ENCODE data around the gene BCAM. TPM values are rescaled to one million over a fixed set of nuclear protein-coding genes. Genes with fewer than 3 reads are reported as not detected.

The BCAM gene
- total RNA-seq (2014; rRNA removed; shearing (Covaris generic)) (1.3 and 2.1 TPM in 2 replicates), polyA plus RNA-seq (2016; fragmentation: Nextera tagmentation; extraction: Ambion mirVana) (1.4 and 1.5 TPM in 2 replicates)

DNA sequence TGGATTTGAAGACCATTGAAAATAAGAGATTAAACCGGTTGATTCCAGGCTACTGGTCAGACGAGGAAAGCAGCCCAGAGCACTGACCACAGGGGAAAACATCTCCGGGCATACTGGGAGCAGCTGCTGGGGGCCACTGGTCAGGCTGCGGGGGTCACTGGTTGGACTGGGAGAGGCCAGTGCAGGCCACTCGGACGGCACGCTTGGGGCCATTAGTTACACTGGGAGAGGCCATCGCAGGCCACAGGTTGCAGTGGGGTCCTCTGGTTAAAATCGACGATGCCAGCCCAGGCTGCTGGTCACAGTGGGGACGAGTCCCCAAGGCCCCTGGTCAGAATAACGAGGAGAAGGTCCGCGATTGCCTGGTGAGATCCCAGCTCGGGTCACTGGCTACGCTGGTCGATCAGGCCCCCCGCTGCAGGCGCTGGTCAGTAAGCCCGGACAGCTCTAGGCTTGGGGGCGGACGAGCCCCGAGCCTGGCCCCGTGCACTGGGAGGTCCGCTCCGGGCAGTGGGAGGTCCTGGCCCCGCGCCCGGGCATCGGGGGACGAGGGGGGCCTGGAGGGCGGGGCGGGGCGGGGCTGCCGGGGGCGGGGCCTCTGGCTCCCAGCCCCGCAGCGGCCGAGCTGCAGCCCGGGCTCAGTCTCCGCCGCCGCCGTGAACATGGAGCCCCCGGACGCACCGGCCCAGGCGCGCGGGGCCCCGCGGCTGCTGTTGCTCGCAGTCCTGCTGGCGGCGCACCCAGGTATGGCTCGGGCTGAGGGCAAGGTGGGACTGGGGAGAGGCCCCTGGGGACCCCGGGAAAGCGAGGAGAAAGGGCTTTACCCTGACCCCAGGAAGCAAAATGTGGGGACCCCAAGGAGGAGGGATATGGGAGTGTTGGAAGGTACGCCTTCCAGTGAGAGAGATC, at the start of gene BCAM:
Gene BCAM (plus strand): TSS at position 641 of the 909 bp plus-strand sequence. CDS start 22 bp downstream, at position 663.
- H3K79me2 ChIP-seq (ENCODE audit: insufficient read depth): no peaks in the 10 kb centered on the region
- H3K27ac ChIP-seq: no peak within 1 kb of the TSS
- peak within 1 kb of the TSS; percentile 76 for H2AFZ ChIP-seq
- peak within 1 kb of the TSS; percentile 76 for H3K4me3 ChIP-seq
- no peaks in the 10 kb centered on the region for H3K27me3 ChIP-seq (replicated peaks; ENCODE audit: insufficient read depth)
- no peaks in the 10 kb centered on the region for H4K20me1 ChIP-seq (ENCODE audit: insufficient read depth)
- TF ChIP-seq EZH2 (IDR thresholded peaks at IDR 0.05; ENCODE audit: insufficient read depth, poor library complexity, severe bottlenecking): no peak
- no peak for TF ChIP-seq EZH2phosphoT487 (IDR thresholded peaks at IDR 0.05; ENCODE audit: insufficient read depth, low read depth)
- peaks cover 5% of the 10 kb centered on the region; the same call in 1 of the 2 replicates for H3K4me1 ChIP-seq (ENCODE audit: insufficient read depth)
- H3K9ac ChIP-seq: peak within 1 kb of the TSS; percentile 66
- 6 to 9% methylated on average over 29 to 53 of the region's 59 CpGs for WGBS, 2 experiments (ENCODE audit: low coverage in 1 of 2, low lambda C conversion rate in 2 of 2, missing lambda C conversion rate in 2 of 2)
- no peaks in the 10 kb centered on the region for H3K9me2 ChIP-seq (ENCODE audit: insufficient read depth)
- H3K4me2 ChIP-seq (ENCODE audit: unreplicated experiment): peak within 1 kb of the TSS; percentile 80
- DNase-seq: peak; percentile 75
- H3K36me3 ChIP-seq (ENCODE audit: low read depth): no peaks in the 10 kb centered on the region
- peaks cover 7% of the 10 kb centered on the region; the same call in 1 of the 2 replicates for H3F3A ChIP-seq (ENCODE audit: insufficient read depth)
- no peaks in the 10 kb centered on the region for H3K9me3 ChIP-seq (ENCODE audit: low read depth)
- in situ Hi-C loops (cut with MboI): no loop called here

GRCh38 chr19:44762038-44762437, 46.9 kb upstream of the BCAM start:
- Histone ChIP-seq H3K9me3 (ENCODE audit: low read depth) (no peaks in the 10 kb centered on the region), H3K79me2 (ENCODE audit: insufficient read depth) (no peaks in the 10 kb centered on the region), H3K4me2 (ENCODE audit: unreplicated experiment) (no peak overlapping the region), H4K20me1 (ENCODE audit: insufficient read depth) (no peaks in the 10 kb centered on the region), H3K4me3 (no peak overlapping the region), H3K9me2 (ENCODE audit: insufficient read depth) (no peaks in the 10 kb centered on the region), H3K9ac (no peak overlapping the region), H3K27ac (no peak overlapping the region), H3K27me3 (replicated peaks; ENCODE audit: insufficient read depth) (no peaks in the 10 kb centered on the region), H3K36me3 (ENCODE audit: low read depth) (peaks cover 6% of the 10 kb centered on the region; the same call in 1 of the 2 replicates), H3F3A (ENCODE audit: insufficient read depth) (peaks cover 27% of the 10 kb centered on the region), H2AFZ (no peak overlapping the region), H3K4me1 (ENCODE audit: insufficient read depth) (peaks cover 6% of the 10 kb centered on the region)
- 82 to 85% methylated on average over 8 of the region's 8 CpGs for WGBS, 2 experiments (ENCODE audit: low coverage in 1 of 2, low lambda C conversion rate in 2 of 2, missing lambda C conversion rate in 2 of 2)
- in situ Hi-C loops (cut with MboI): no loop called here
- DNase-seq: no peak
- TF ChIP-seq EZH2 (IDR thresholded peaks at IDR 0.05; ENCODE audit: insufficient read depth, poor library complexity, severe bottlenecking) (no peak), EZH2phosphoT487 (IDR thresholded peaks at IDR 0.05; ENCODE audit: insufficient read depth, low read depth) (no peak)

DNA sequence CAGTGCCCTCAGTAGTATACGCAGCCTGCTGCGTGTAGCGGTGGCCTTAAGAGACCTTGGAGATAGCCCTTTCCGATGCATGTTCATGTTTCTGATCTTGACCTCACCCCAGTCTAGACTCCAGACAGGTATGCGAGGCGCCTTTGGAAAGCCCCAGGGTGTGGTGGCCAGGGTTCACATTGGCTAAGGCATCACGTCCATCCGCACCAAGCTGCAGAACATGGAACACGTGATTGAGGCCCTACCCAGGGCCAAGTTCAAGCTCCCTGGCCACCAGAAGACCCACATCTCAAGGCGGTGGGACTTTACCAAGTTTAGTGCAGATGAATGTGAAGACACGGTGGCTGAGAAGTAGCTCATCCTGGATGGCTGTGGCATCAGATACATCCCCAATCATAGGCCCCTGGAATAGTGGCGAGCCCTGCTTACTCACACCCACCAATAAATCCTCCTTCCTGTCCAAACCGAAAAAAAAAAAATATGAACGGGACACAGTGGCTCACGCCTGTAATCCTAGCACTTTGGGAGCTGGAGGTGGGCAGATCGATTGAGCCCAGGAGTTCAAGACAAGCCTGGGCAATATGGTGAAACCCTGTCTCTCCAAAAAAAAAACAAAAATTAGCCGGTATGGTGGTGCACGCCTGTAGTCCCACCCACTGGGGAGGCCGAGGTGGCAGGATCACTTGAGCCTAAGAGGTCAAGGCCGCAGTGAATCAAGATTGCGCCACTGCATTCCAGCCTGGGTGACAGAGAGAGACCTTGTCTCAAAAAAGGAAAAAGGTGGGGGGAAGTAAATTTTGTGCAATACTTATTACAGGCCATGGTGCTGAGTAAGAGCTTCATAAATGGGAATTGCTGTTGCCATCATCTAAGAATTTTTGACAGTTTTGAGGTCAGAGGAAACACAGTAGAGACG, 43.6 kb upstream of the BCAM start:
- Histone ChIP-seq H3K36me3 (ENCODE audit: low read depth) (no peaks in the 10 kb centered on the region), H3K79me2 (ENCODE audit: insufficient read depth) (no peaks in the 10 kb centered on the region), H3K27ac (no peak overlapping the region), H3K4me2 (ENCODE audit: unreplicated experiment) (no peak overlapping the region), H3K9me2 (ENCODE audit: insufficient read depth) (no peaks in the 10 kb centered on the region), H3K27me3 (replicated peaks; ENCODE audit: insufficient read depth) (no peaks in the 10 kb centered on the region), H3K4me1 (ENCODE audit: insufficient read depth) (peaks cover 6% of the 10 kb centered on the region), H3F3A (ENCODE audit: insufficient read depth) (peaks cover 29% of the 10 kb centered on the region), H3K9ac (no peak overlapping the region), H3K9me3 (ENCODE audit: low read depth) (no peaks in the 10 kb centered on the region), H3K4me3 (no peak overlapping the region), H4K20me1 (ENCODE audit: insufficient read depth) (no peaks in the 10 kb centered on the region), H2AFZ (no peak overlapping the region)
- DNase-seq: peak; percentile 54
- TF ChIP-seq EZH2phosphoT487 (IDR thresholded peaks at IDR 0.05; ENCODE audit: insufficient read depth, low read depth) (no peak), EZH2 (IDR thresholded peaks at IDR 0.05; ENCODE audit: insufficient read depth, poor library complexity, severe bottlenecking) (no peak)
- in situ Hi-C loops (cut with MboI): loop anchor here (5.0 kb wide), 1 partner anchor 43 kb away; no protein-coding TSS in a partner anchor
- WGBS, 2 experiments (ENCODE audit: low coverage in 1 of 2, low lambda C conversion rate in 2 of 2, missing lambda C conversion rate in 2 of 2): 80 to 81% methylated on average over 22 of the region's 22 CpGs

DNA sequence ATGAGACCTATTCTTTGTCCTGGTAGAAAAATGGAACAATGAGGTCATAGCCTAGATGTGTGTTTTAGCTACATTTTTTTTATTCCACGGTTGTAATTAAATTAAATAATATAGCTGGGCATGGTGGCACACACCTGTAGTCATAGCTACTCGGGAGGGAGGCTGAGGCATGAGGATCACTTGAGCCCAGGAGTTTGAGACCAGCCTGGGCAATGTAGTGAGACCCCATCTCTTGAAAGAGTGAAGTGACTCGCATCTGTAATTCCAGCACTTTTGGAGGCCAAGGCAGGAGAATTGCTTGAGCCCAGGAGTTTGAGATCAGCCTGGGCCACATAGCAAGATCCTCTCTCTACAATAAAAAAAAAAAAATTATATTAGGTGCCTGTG, 43.0 kb upstream of the BCAM start:
- H3K36me3 ChIP-seq (ENCODE audit: low read depth): no peaks in the 10 kb centered on the region
- no peaks in the 10 kb centered on the region for H4K20me1 ChIP-seq (ENCODE audit: insufficient read depth)
- H3K4me3 ChIP-seq: no peak overlapping the region
- no peaks in the 10 kb centered on the region for H3K79me2 ChIP-seq (ENCODE audit: insufficient read depth)
- TF ChIP-seq EZH2phosphoT487 (IDR thresholded peaks at IDR 0.05; ENCODE audit: insufficient read depth, low read depth) (no peak), EZH2 (IDR thresholded peaks at IDR 0.05; ENCODE audit: insufficient read depth, poor library complexity, severe bottlenecking) (no peak)
- H2AFZ ChIP-seq: no peak overlapping the region
- no peaks in the 10 kb centered on the region for H3K27me3 ChIP-seq (replicated peaks; ENCODE audit: insufficient read depth)
- H3K4me2 ChIP-seq (ENCODE audit: unreplicated experiment): no peak overlapping the region
- in situ Hi-C loops (cut with MboI): loop anchor here (5.0 kb wide), 1 partner anchor 44 kb away; no protein-coding TSS in a partner anchor
- DNase-seq: no peak
- no peaks in the 10 kb centered on the region for H3K9me2 ChIP-seq (ENCODE audit: insufficient read depth)
- H3K4me1 ChIP-seq (ENCODE audit: insufficient read depth): no peaks in the 10 kb centered on the region
- WGBS, 2 experiments (ENCODE audit: low coverage in 1 of 2, low lambda C conversion rate in 2 of 2, missing lambda C conversion rate in 2 of 2): 92 to 97% methylated on average over 3 of the region's 3 CpGs
- H3F3A ChIP-seq (ENCODE audit: insufficient read depth): peaks cover 26% of the 10 kb centered on the region
- no peak overlapping the region for H3K27ac ChIP-seq
- no peak overlapping the region for H3K9ac ChIP-seq
- no peaks in the 10 kb centered on the region for H3K9me3 ChIP-seq (ENCODE audit: low read depth)
